PC-9 (cell line): ENCODE results near the gene LRRTM2. TPM values are rescaled to one million over a fixed set of nuclear protein-coding genes. Genes with fewer than 3 reads are reported as not detected.

Source experiments
- BruUV-seq: library from RNA; stranded (reverse); fragments of 400-500 nt; replicated peaks from 2 replicates; lab custom pipeline; 2021; lab: Mats Ljungman, UMichigan
- CTCF ChIA-PET: fragments of 300-600 bp; sonication (Branson Sonifier 250); formaldehyde crosslinking; loops from one replicate; lab custom pipeline; 2022; ENCODE audit warnings: antibody characterized with exemption; lab: Charles Lee
- POLR2A ChIA-PET: fragments of 300-600 bp; sonication (Branson Sonifier 250); formaldehyde crosslinking; loops from one replicate; lab custom pipeline; 2022; ENCODE audit warnings: antibody characterized with exemption; ENCODE audit not compliant: unreplicated experiment; lab: Charles Lee
- DNase-seq, 2 experiments: peaks; one replicate each; pipeline versions ENCODE4 v3.0.0 to v3.0.0-alpha.2; 2015 to 2022; ENCODE audit warnings: mixed read lengths in 1 of 2
- H2AFZ ChIP-seq: fragments of 200-600 bp; sonication (generic); 2 replicates; pipeline ENCODE4 v1.8.1; 2017; ENCODE audit warnings: antibody characterized with exemption
- H3F3A ChIP-seq: fragments of 200-600 bp; sonication (generic); 2 replicates; pipeline ENCODE4 v1.8.1; 2017; ENCODE audit warnings: antibody characterized with exemption, mild to moderate bottlenecking, low read depth; ENCODE audit not compliant: insufficient read depth
- H3K27ac ChIP-seq: fragments of 200-600 bp; sonication (generic); 2 replicates; pipeline ENCODE4 v1.6.1; 2016; ENCODE audit warnings: mixed run types
- H3K27me3 ChIP-seq: fragments of 200-600 bp; sonication (generic); 2 replicates; pipeline ENCODE4 v1.6.1; 2016; ENCODE audit warnings: low read depth, mixed run types; ENCODE audit not compliant: insufficient read depth
- H3K36me3 ChIP-seq: fragments of 200-600 bp; sonication (generic); 2 replicates; pipeline ENCODE4 v1.6.1; 2016; ENCODE audit warnings: low read depth, mixed run types
- H3K4me1 ChIP-seq: fragments of 200-600 bp; sonication (generic); replicated peaks from 2 replicates; pipeline ENCODE4 v1.6.1; 2016; ENCODE audit warnings: mixed run types; ENCODE audit not compliant: insufficient read depth
- H3K4me2 ChIP-seq: fragments of 200-600 bp; sonication (generic); 2 replicates; pipeline ENCODE4 v1.6.1; 2017; ENCODE audit warnings: mixed run types
- H3K4me3 ChIP-seq: fragments of 200-600 bp; sonication (generic); 2 replicates; pipeline ENCODE4 v1.6.1; 2016; ENCODE audit warnings: mixed run types
- H3K79me2 ChIP-seq: fragments of 200-600 bp; sonication (generic); 2 replicates; pipeline ENCODE4 v1.6.1; 2017; ENCODE audit warnings: low read depth, mixed run types
- H3K9me2 ChIP-seq: fragments of 200-600 bp; sonication (generic); 2 replicates; pipeline ENCODE4 v1.8.1; 2017; ENCODE audit warnings: mild to moderate bottlenecking; ENCODE audit not compliant: insufficient read depth
- H3K9me3 ChIP-seq: fragments of 200-600 bp; sonication (generic); 2 replicates; pipeline ENCODE4 v1.8.1; 2016; ENCODE audit warnings: low read depth; ENCODE audit not compliant: insufficient read depth
- H4K20me1 ChIP-seq: fragments of 200-600 bp; sonication (generic); 2 replicates; pipeline ENCODE4 v1.8.1; 2017; ENCODE audit not compliant: insufficient read depth
- EZH2 ChIP-seq: fragments of 200-600 bp; sonication (generic); IDR thresholded peaks from 2 replicates; pipeline ENCODE4 v1.8.0; 2017; ENCODE audit warnings: antibody characterized with exemption, low read depth
- intact Hi-C: fragments of 100-400 bp; cut with micrococcal nuclease; formaldehyde crosslinking; loops from one replicate; pipeline ENCODE4 v1.10.0; 2022; ENCODE audit not compliant: unreplicated experiment
- total RNA-seq: library from RNA; stranded (reverse); gene quantifications from 2 replicates; pipeline ENCODE4 v1.2.3, GENCODE V29; 2021
- TF ChIP-seq, protein P1 (sequence below): fragments of 200-600 bp; sonication (generic); conservative IDR thresholded peaks from 2 replicates; pipeline ENCODE4 v1.6.1; 2017; ENCODE audit warnings: mixed run types, antibody characterized with exemption, mild to moderate bottlenecking, moderate library complexity

The LRRTM2 gene
- total RNA-seq, 1 experiment from 2014 or later = not detected

DNA sequence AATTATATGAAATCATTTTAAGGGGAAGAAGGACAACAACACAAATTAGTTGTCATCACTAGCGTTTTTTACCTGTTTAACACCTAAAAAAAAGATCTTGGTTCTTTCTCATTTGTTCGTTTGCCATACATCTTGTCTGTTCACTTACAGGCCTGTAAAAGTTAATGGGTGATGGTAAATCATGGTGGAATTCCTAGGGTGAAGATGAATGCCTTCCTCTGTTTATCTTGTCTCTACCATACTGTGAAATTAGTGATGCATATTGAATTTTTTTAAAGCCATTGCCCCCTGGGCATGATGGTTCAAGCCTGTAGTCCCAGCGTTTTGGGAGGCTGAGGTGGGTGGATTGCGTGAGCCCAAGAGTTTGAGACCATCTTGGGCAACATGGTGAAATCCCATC lies 46.6 kb downstream of the LRRTM2 start:
- no peaks in the 10 kb centered on the region for H3K36me3 ChIP-seq
- no peaks in the 10 kb centered on the region for H3K4me1 ChIP-seq
- TF ChIP-seq EZH2 = no peak
- TF ChIP-seq, protein P1, sequence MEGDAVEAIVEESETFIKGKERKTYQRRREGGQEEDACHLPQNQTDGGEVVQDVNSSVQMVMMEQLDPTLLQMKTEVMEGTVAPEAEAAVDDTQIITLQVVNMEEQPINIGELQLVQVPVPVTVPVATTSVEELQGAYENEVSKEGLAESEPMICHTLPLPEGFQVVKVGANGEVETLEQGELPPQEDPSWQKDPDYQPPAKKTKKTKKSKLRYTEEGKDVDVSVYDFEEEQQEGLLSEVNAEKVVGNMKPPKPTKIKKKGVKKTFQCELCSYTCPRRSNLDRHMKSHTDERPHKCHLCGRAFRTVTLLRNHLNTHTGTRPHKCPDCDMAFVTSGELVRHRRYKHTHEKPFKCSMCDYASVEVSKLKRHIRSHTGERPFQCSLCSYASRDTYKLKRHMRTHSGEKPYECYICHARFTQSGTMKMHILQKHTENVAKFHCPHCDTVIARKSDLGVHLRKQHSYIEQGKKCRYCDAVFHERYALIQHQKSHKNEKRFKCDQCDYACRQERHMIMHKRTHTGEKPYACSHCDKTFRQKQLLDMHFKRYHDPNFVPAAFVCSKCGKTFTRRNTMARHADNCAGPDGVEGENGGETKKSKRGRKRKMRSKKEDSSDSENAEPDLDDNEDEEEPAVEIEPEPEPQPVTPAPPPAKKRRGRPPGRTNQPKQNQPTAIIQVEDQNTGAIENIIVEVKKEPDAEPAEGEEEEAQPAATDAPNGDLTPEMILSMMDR = no peak
- no peaks in the 10 kb centered on the region for H3K27me3 ChIP-seq
- no peaks in the 10 kb centered on the region for H3K9me2 ChIP-seq
- H3K9me3 ChIP-seq = no peaks in the 10 kb centered on the region
- no peak overlapping the region for H3K27ac ChIP-seq
- H3K4me3 ChIP-seq = no peak overlapping the region
- H3K79me2 ChIP-seq = no peaks in the 10 kb centered on the region
- no peaks in the 10 kb centered on the region for H3F3A ChIP-seq
- no peaks in the 10 kb centered on the region for H4K20me1 ChIP-seq
- H3K4me2 ChIP-seq = no peak overlapping the region
- ChIA-PET CTCF (no interaction called here), POLR2A (no interaction called here)
- no TSS peak for BruUV-seq
- H2AFZ ChIP-seq = no peak overlapping the region
- DNase-seq = no peak
- intact Hi-C loops = no loop called here

DNA sequence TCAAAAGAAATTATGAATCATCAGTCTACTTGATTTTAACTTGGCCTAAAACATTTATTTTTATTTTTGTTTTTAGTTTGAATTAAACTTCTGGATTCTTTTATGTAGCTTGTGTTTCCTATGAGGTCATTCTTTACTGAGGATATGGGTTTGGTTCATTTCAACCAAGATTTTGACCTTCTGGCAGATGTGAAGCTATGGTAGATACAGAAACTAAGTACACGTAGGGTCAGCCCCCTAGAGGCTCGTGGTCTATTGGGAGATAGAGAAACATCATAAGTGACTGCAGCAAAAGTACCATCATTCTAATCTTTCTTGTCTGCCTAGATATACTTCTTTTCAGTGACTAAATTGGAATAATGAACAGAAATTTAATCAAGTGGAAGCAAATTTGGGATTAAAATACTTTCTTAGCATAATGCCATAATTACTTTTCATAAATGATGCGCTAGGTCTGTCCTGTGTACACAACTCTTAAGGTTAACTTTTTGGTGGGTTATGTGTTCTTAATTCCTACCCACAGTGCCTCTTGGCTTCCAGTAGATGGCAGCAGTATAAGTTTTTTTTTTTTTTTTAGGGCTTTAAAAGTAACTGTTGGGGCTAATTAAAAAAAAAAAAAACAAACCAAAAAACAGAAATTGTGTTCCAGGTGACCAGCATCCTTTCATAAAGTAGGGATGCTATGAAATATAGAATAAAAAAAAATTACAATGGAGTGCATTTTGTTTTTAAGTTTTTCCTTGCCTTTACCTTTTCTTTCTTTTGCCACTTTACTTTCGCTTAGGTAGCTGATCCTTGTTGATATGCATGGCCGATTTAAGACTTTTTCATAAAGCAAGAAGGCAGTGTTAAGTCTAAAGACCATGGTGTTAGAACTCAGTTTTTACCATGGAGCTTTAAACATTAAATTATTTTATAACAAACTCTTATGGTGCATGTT lies 49.9 kb downstream of the LRRTM2 start:
- Histone ChIP-seq H4K20me1 (no peaks in the 10 kb centered on the region), H3K4me1 (no peaks in the 10 kb centered on the region), H3K9me2 (no peaks in the 10 kb centered on the region), H3K27me3 (no peaks in the 10 kb centered on the region), H3K27ac (no peak overlapping the region), H3K4me3 (no peak overlapping the region), H3F3A (no peaks in the 10 kb centered on the region), H2AFZ (no peak overlapping the region), H3K36me3 (no peaks in the 10 kb centered on the region), H3K9me3 (no peaks in the 10 kb centered on the region), H3K4me2 (no peak overlapping the region), H3K79me2 (no peaks in the 10 kb centered on the region)
- TF ChIP-seq EZH2 = no peak
- TF ChIP-seq, protein P1 = no peak
- intact Hi-C loops = no loop called here
- no TSS peak for BruUV-seq
- ChIA-PET CTCF (no interaction called here), POLR2A (no interaction called here)
- DNase-seq = no peak

DNA sequence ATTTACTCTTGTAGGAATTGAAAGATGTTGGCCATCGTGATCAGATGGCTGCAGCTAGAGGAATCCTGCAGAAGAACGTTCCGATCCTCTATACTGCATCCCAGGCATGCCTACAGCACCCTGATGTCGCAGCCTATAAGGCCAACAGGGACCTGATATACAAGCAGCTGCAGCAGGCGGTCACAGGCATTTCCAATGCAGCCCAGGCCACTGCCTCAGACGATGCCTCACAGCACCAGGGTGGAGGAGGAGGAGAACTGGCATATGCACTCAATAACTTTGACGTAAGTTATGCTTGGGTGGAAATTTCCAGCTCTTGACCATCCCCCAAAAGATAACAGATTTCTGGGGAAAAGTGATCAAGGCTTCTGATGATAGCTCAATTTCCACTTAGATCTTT lies 50.6 kb downstream of the LRRTM2 start:
- Histone ChIP-seq H3K79me2 (no peaks in the 10 kb centered on the region), H3K9me3 (no peaks in the 10 kb centered on the region), H3K36me3 (no peaks in the 10 kb centered on the region), H3K4me1 (no peaks in the 10 kb centered on the region), H3F3A (no peaks in the 10 kb centered on the region), H3K4me3 (no peak overlapping the region), H2AFZ (no peak overlapping the region), H3K27ac (no peak overlapping the region), H4K20me1 (no peaks in the 10 kb centered on the region), H3K9me2 (no peaks in the 10 kb centered on the region), H3K27me3 (no peaks in the 10 kb centered on the region), H3K4me2 (no peak overlapping the region)
- no peak for DNase-seq
- ChIA-PET CTCF (no interaction called here), POLR2A (no interaction called here)
- intact Hi-C loops = no loop called here
- TF ChIP-seq, protein P1 = no peak
- no peak for TF ChIP-seq EZH2
- no TSS peak for BruUV-seq
